NCI-H1694 treated with DMSO at 0.1 percent for 48 hours (cell line): Measurements from ENCODE around the gene GFRA4.
"Not testable (repeated sequence)": the region's sequence is repeated elsewhere in the genome, so short reads cannot be mapped to it uniquely, and the experiment has no call there.

Experiments used
- DNase-seq: peaks from one replicate; lab custom pipeline; 2025; lab: John Stamatoyannopoulos, UW

The GFRA4 gene

DNA sequence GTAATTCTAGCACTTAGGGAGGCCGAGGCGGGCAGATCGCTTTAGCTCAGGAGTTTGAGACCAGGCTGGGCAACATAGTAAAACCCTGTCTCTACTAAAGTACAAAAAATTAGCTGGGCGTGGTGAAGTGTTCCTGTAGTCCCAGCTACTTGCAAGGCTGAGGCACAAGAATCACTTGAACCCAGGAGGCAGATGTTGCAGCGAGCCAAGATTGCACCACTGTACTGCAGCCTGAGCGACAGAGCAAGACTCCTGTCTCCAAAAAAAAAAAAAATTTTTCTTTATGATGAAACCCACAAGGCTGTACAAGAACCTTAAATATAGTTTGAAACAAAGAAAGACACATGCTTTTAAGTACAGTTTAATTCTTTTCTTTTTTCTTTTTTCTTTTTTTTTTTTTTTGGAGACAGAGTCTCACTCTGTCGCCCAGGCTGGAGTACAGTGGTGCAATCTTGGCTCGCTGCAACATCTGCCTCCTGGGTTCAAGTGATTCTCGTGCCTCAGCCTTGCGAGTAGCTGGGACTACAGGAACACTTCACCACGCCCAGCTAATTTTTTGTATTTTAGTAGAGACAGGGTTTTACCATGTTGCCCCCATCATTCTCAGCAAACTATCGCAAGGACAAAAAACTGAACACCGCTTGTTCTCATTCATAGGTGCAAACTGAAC lies 47.9 kb downstream of the GFRA4 start:
- not testable (repeated sequence) for DNase-seq

DNA sequence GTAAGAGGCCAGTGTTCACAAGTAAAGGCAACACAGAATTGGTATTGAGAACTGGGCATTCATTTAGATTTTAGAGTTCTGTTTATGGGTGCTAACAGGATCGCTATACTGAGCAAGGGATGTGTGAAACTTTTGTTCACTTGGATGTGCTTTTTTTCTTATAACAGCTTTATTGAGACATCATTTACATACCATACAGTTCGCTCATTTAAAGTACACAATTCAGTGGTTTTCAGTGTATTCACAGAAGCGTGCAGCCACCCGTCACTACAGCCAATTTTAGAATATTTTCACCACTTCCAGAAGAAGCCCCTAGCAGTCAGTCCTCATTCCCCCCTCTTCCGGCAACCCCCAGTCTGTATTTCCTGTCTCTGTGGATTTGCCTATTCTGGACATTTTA lies 48.7 kb downstream of the GFRA4 start:
- DNase-seq, result no peak

DNA sequence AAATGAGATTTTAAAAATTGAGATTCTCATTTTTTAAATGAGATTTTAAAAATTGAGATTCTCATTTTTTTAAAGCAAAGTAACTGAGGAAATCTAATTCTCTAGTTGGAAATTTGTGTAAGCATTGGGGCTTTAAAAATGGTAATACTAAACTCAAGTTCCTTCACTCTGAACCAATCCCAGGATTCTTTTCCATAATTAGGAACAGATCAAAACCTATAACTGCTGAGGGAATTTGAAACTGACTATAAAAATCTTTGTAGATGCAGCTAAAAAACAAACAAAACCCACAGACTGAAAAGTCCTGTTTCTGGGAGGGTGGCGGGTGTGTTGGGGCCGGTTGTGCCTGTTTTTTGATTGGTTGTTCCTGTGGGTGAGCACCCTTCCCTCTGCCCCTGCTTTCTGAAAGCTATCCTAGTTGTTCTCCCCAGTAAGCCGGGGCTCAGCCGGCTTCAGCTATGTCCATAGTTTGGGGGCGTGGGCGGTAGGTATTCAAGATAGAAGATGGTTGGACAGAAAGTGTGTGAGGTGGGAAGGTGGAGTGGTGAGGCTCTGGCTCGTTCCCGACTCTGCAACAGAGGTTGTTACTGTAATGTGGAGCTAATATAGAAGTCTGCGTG lies 49.3 kb downstream of the GFRA4 start:
- no peak for DNase-seq

DNA sequence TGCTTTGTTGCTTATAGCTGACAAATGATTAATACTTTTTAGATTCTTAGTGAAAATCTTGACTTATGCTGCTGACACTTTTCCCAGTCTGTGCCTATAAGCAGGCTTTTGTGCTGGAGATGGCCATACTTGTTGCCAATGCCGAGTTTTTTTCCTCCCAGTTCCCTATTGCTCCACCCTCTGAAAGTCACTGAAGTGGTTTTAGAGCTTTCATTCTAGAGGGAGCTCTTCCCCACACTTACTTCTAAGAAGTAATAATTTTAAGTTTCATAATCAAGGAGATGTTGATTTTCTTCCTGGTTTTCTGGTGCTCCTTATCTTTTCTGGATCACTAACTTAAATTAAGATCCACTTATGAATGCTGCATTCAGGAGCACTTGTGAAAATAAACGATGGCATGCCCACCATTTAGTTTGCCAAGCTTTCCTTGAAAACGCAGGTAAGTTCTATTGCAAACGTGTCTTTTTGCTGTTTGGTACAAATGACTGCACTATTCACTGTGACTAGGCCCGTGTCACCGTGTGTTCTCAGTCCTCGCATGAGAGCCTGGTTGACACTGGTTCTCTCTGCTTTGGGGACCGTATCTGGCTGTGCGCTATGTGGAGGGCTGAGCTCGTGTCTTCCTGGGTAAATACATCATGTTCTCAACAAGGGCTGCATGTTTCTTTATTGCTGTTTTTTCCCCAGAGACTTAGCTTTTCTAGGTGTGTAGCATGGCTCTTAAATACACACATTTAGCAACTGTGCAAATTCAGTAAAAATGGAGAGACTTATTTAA lies 50.2 kb downstream of the GFRA4 start:
- DNase-seq, result no peak

DNA sequence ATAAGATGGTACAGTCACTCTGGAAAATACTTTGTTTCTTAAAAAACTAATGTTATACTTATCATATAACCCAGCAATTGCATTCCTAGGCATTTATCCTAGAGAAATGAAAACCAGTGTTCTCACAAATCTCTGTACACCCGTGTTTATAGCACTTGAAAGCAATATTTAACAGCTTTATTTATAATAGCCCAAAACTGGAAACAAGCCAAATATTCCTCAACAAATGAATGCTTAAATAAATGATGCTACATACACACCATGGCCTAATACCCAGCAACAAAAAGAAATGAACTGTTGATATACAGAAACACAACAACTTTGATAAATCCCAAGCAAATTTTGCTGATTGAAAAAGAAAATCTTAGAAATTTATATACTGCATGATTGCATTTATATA lies 51.3 kb downstream of the GFRA4 start:
- no peak for DNase-seq
